Activated CD4-positive, alpha-beta T cell treated with anti-CD3 and anti-CD28 coated beads for 24 hours (primary cell): ENCODE measurements around the gene SPTA1.
"Not testable (repeated sequence)": the region's sequence is repeated elsewhere in the genome, so short reads cannot be mapped to it uniquely, and the experiment has no call there.

Source experiments
- DNase-seq, 2 donors: peaks; one replicate each; pipeline ENCODE4 v3.0.0-alpha.2; 2020; ENCODE audit warnings: low read depth in 2 of 2

SPTA1 gene

DNA sequence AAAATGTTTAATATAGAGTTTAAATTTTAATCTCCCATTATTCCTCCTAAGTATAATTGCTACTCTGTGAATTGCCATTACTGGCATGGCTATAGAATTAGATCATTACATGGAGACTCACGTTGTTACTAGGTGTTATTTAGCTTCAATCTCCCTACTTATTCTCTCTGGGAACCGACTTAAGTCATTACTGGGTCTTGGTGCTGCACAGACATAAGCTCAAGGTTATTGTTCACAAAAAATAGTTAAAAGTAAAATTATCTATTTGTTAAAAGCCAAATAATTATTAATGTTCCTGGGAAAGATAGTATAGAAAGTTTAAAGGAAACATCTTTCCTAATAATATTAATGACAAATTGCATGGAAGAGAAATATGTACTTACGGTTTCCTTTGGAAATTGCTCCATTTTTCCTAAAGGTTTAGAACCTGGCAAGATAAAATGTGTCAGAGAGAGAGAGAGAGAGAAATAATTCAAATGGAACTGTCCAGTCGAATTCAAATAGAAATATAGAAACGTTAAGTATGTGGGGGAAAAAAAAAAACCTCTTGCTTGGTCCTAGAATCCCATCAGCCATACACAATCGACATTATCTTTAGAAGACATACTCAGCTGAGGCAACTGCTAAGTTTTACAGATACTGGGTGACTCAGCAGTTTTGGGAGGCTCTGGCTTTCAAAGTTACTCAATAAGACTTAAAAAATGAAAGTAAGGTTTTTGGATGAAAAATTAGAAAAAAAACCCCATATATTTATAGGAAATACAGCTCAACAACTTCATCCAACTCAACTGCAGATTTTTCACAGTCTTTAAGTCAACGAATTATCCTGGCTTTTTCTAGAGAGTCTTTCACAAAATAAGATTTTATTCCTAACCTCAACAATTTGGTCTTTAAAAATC, at the start of gene SPTA1:
SPTA1 (minus strand) TSS at position 605 of the 899 bp plus-strand sequence; CDS start at position 407, 198 bp downstream.
- DNase-seq: no peak

DNA sequence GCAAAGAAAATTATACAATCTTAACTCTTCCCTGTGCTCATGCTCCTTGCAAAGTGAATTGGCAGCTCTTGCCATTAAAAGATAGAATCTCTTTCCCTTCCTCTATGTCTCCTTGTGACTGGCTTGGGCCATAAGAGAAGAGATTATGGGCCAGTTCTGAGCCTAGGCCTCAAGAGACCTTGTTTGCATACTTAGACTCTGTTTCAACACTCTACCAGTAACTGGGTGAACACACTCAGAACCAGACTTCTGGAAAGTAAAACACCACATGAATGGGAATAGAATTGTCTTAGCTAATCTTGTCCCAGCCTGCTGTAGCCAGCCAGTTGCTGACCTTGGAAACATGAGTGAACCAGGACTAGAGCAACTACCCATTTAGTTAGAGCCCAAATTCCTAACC, 49.3 kb upstream of the SPTA1 start:
- DNase-seq: no peak

- no peak for DNase-seq
Observed at GRCh38 chr1:158732524-158732923, 46.0 kb upstream of the SPTA1 start.

DNA sequence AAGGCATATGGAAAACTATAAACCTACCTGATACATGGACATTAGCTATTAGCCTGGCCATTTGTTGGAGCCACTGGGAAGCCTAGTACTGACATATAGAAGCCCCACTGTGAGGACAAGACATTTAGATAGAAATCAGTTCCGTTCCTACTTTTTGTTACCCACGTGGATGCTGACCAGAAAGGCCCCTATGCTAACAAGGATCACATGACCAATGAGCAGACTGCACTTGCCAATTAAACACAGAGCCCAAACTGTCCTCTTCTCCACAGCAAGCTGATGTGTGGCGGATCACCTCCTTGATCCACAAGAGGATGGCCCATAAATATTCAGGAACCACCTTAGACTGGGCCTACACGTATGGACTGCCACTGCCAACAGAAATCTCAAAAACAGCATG, 45.2 kb upstream of the SPTA1 start:
- DNase-seq: no peak

DNA sequence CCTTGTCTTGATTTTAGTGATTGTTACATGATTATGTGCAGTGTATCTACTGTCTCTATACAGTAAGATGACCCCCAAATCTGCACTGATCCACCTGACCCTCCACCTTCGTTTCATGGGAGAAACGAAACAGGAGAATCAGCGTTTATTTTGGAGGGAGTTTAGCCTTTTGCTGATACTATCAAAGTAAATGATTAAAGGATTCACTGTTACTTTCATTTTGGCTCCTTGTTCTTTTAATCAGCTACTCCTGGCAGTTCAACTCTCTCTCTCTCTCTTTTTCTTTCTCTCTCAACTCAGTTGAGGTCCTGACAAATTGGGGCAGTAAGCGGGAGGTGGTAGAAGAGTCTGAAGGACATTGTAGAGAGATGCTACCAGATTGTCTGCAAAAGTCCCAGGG, 43.9 kb upstream of the SPTA1 start:
- DNase-seq: no peak

- DNase-seq: no peak
Observed at GRCh38 chr1:158728510-158729225, 42.2 kb upstream of the SPTA1 start.

DNA sequence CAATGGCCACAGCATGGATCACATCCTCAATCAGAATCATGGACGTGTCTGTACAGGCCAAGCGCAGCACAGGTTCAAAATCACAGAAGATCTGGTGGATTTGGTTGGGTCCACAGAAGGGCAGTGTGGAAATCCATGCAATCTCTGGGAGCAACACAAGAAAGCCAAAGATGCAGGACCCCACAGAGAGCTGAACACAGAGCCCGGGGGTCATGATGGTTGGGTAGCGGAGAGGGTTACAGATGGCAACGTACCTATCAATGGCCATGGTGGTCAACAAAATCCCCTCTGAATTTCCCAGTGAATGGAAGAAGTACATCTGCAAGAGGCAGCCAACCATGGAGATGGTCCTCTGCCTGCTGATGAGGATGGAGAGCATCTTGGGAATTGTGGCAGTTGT, 37.9 kb upstream of the SPTA1 start:
- DNase-seq: no peak

- no peak for DNase-seq
Observed at GRCh38 chr1:158720620-158721019, 34.1 kb upstream of the SPTA1 start, which contains the start of gene OR6K3. Gene OR6K3, minus strand, starts transcription at chr1:158720720. Its CDS starts 2,605 bp downstream, at chr1:158718115.

DNA sequence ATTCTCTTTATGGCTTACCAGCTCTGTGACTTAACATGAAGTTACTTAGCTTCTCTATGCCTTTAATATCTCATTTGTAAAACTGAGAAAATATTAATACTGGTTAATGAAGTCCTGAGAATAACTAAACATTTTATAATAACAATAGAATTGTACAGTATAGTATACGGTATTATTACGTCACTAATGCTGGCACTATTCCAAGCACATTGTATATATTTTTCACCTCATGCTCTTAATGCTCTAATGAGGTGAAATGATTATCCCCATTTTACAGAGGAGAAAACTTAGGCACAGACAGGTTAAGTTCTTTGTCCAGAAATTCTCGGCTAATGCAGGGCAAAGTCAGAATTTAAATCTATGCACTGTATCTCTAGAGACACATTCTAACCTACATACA, 33.1 kb upstream of the SPTA1 start:
- no peak for DNase-seq

DNA sequence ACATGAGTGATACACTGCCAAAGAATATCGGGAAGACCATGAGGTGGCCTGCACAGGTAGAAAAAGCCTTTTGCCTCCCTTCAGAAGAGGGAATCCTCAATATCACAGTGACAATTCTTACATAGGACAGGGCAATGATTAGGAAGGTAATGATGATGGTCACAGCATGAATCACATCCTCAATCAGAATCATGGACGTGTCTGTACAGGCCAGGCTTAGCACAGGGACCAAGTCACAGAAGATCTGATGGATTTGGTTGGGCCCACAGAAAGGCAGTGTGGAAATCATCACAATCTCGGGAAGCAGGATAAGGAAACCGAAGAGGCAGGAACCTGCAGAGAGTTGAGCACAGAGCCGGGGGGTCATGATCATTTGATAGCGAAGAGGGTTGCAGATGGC, 30.8 kb upstream of the SPTA1 start:
- DNase-seq: no peak

DNA sequence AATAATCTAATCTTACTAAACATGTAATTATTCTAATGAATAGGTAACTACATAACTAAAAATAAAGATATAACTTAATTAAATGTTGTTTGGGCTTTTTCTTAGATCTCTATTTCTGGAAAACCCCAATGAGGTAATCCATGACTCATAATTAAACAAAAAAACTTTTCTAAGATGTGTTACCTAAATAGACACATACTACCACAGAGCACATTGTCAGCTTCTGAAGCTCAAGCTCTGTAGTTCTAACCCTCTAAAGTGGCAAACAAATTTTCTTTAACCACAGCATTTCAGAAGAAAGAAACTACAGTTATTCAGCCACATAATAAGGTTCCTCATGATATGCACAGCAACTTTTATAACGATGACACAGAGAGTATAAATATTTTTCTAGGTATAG, 29.8 kb upstream of the SPTA1 start:
- no peak for DNase-seq

GRCh38 chr1:158714754-158715153, 28.2 kb upstream of the SPTA1 start:
- no peak for DNase-seq

GRCh38 chr1:158711098-158711497, 24.6 kb upstream of the SPTA1 start:
- no peak for DNase-seq

- DNase-seq: no peak
Observed at GRCh38 chr1:158706096-158706495, 19.6 kb upstream of the SPTA1 start.

- no peak for DNase-seq
Observed at GRCh38 chr1:158700552-158700951, 14.0 kb upstream of the SPTA1 start, which contains the start of gene OR6K2. Gene OR6K2, minus strand, starts transcription at chr1:158700652. Its CDS starts 0 bp downstream, at chr1:158700652.

- no peak for DNase-seq
Observed at GRCh38 chr1:158694596-158694995, 8.1 kb upstream of the SPTA1 start.

DNA sequence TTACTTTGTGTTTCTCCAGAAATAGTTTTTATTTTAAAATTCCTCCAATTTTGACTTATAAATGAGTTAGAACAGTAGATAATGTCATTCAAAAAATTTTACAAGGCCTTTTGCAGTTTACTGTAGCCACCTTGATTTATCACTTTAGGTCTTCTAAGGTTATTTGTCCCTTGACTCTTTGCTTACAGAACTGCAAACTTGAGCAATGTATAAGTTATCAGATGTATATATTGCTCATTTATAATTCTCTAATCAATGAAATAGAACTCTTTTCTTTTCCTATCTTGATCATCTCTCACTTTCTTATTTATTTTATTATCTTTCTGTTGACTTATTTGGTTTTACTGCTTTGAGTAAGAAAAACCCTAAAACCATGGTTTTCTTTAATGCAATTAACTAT, 5.8 kb upstream of the SPTA1 start:
- DNase-seq: no peak

DNA sequence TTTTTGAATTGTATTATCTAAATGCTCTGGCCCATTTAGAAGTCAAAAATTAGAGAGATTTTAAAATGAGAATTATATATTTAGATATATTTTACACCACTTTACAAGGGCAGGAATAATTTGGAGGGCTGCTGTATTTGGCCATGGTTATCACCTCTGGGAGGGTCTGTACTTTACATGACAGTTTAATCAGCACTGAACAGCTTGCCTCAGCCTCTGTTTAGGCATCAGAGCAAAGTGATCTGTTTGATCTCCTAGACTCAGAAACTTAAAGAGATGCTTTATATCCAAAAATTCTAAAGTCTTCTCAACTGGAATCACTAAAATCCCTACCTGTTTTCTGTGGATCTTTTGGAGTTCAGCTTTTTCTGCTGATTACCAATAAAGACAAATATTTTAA, 5.4 kb upstream of the SPTA1 start:
- no peak for DNase-seq

DNA sequence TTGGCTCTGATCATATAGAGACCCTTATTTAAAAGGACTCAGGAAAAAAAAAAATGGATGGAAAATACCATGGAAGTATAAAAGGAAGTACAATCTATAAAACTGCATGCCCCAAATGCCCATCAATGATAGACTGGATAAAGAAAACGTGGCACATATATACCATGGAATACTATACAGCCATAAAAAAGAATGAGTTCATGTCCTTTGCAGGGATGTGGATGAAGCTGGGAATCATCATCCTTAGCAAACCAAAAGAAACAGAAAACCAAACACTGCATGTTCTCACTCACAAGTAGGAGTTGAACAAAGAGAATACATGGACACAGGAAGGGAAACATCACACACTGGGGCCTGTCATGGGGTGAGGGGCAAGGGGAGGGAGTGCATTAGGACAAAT, 4.6 kb upstream of the SPTA1 start:
- not testable (repeated sequence) for DNase-seq

DNA sequence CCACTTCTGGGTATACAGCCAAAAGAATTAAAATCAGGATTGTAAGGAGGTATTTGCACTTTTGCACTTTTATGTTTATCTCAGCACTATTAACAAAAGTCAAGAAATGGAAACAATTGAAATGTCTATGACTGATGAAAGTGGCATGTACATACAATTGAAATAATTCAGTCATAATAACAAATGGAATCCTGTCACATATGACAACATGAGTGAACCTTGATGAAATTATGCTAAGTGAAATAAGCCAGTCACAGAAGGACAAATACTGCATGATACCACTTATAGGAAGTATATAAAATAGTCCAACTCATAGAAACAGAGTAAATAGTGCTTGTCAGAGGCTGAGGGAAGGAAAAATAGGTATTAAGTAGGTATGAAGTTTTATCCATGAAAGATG, 3.4 kb upstream of the SPTA1 start:
- no peak for DNase-seq

- no peak for DNase-seq
Observed at GRCh38 chr1:158689110-158689509, 2.6 kb upstream of the SPTA1 start.

- not testable (repeated sequence) for DNase-seq
Observed at GRCh38 chr1:158688343-158688742, 1.8 kb upstream of the SPTA1 start.

DNA sequence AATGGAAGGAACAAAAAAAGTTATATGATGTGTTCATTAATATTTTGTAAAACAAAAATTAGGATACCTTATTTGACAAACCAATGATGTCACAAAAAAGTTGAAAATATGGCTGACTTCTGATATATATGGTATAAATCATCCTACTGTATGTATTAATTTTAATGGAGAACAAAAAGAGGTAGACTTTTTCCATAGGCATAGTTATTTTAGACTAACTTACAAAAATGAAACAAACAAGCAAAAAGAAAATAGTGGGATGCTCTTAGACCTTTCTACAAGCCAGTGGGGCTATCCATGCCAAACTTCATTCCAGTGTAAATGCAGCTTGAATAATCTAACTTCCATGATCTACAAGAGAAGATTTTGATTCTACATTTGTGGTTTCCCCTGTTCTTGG, 522 bp upstream of the SPTA1 start:
- no peak for DNase-seq
